Smooth muscle cell (in vitro differentiated cells): Measurements from ENCODE around the gene CGA. TPM values are rescaled to one million over a fixed set of nuclear protein-coding genes. Genes with fewer than 3 reads are reported as not detected.
"Not testable (repeated sequence)": the region's sequence is repeated elsewhere in the genome, so short reads cannot be mapped to it uniquely, and the experiment has no call there.

Source experiments
- DNase-seq: peaks from one replicate; lab custom pipeline; 2025; ENCODE audit not compliant: unreplicated experiment; lab: John Stamatoyannopoulos, UW
- H2AFZ ChIP-seq: fragments of 200-600 bp; sonication (generic); 2 replicates; pipeline ENCODE4 v1.6.0; 2016; ENCODE audit warnings: antibody characterized with exemption, low read depth, mild to moderate bottlenecking
- H3F3A ChIP-seq: fragments of 200-600 bp; sonication (generic); 2 replicates; pipeline ENCODE4 v1.6.0; 2017; ENCODE audit warnings: antibody characterized with exemption, low read depth
- H3K27ac ChIP-seq: fragments of 200-600 bp; sonication (generic); 2 replicates; pipeline ENCODE4 v1.5.1; 2016; ENCODE audit warnings: low read depth, mild to moderate bottlenecking
- H3K27me3 ChIP-seq: fragments of 200-600 bp; sonication (generic); 2 replicates; pipeline ENCODE4 v1.6.1; 2016; ENCODE audit warnings: low read depth, mild to moderate bottlenecking
- H3K36me3 ChIP-seq: fragments of 200-600 bp; sonication (generic); 2 replicates; pipeline ENCODE4 v1.5.1; 2016; ENCODE audit warnings: low read depth
- H3K4me1 ChIP-seq: fragments of 200-600 bp; sonication (generic); 2 replicates; pipeline ENCODE4 v1.5.1; 2016; ENCODE audit warnings: low read depth
- H3K4me2 ChIP-seq: fragments of 200-600 bp; sonication (generic); 2 replicates; pipeline ENCODE4 v1.6.0; 2016; ENCODE audit warnings: mild to moderate bottlenecking
- H3K4me3 ChIP-seq: fragments of 200-600 bp; sonication (generic); 2 replicates; pipeline ENCODE4 v1.5.1; 2016; ENCODE audit warnings: mild to moderate bottlenecking
- H3K79me2 ChIP-seq: fragments of 200-600 bp; sonication (generic); 2 replicates; pipeline ENCODE4 v1.6.0; 2016; ENCODE audit warnings: low read depth, mild to moderate bottlenecking
- H3K9ac ChIP-seq: fragments of 200-600 bp; sonication (generic); 2 replicates; pipeline ENCODE4 v1.6.0; 2016; ENCODE audit warnings: low read depth
- H3K9me3 ChIP-seq: fragments of 200-600 bp; sonication (generic); replicated peaks from 2 replicates; pipeline ENCODE4 v1.5.1; 2016; ENCODE audit warnings: low read depth
- H4K20me1 ChIP-seq: fragments of 200-600 bp; sonication (generic); 2 replicates; pipeline ENCODE4 v1.6.0; 2016; ENCODE audit warnings: low read depth
- WGBS: methylation state at CpG from one replicate; pipeline ENCODE4 v1.1.7; 2016; ENCODE audit warnings: low lambda C conversion rate; 5-methylcytosine and 5-hydroxymethylcytosine counted together
- polyA plus RNA-seq: library from polyadenylated mRNA; unstranded; fragments of >200 nt; fragmentation: Nextera tagmentation; extraction: Ambion mirVana; gene quantifications from 2 replicates; pipeline ENCODE4 v1.2.1, GENCODE V29; 2016
- total RNA-seq: library from RNA; depleted of rRNA; stranded (reverse); fragments of >200 nt; gene quantifications from 2 replicates; pipeline ENCODE4 v1.2.3, GENCODE V29; 2014
- TF ChIP-seq, protein P1 (sequence below): fragments of 200-600 bp; sonication (generic); IDR thresholded peaks from 2 replicates; pipeline ENCODE4 v1.5.1; 2017; ENCODE audit warnings: borderline replicate concordance, mild to moderate bottlenecking, antibody characterized with exemption; ENCODE audit not compliant: insufficient read depth, poor library complexity, severe bottlenecking

The CGA gene
- total RNA-seq (2.8 and 5.5 TPM in 2 replicates), polyA plus RNA-seq (0.30 and 1.4 TPM in 2 replicates)

DNA sequence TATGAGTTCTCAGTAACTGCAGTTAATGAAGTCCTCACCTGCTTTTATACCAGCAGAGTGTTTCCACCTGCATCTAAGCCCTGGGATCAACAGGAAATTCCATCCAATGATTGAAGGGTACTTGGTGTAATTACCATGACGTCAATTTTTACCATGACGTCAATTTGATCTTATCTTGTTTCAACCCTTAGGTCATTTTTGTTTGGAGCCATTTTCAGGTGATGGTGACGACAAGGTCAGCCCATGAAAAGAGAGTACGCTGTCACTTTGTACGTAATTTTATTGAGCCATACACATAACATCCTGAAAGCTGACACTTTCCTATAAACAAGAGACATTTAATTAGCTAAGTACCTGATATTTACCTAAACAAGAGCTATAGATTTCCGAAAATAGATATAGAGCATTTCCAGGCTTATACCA lies at the start of gene CGA:
CGA (minus strand) TSS at position 20 of the 423 bp plus-strand sequence. CDS start 6,906 bp downstream, outside the sequence.
- H3F3A ChIP-seq = no peaks in the 10 kb centered on the region
- H3K36me3 ChIP-seq = no peaks in the 10 kb centered on the region
- no peaks in the 10 kb centered on the region for H3K27me3 ChIP-seq
- no peak within 1 kb of the TSS for H3K27ac ChIP-seq
- H3K4me1 ChIP-seq = no peaks in the 10 kb centered on the region
- no peaks in the 10 kb centered on the region for H4K20me1 ChIP-seq
- 60% methylated on average over 6 of the region's 6 CpGs for WGBS
- no peaks in the 10 kb centered on the region for H3K9me3 ChIP-seq
- H3K4me2 ChIP-seq = no peak within 1 kb of the TSS
- DNase-seq = no peak
- H3K79me2 ChIP-seq = no peaks in the 10 kb centered on the region
- no peak within 1 kb of the TSS for H3K4me3 ChIP-seq
- H2AFZ ChIP-seq = no peak within 1 kb of the TSS
- no peak within 1 kb of the TSS for H3K9ac ChIP-seq
- TF ChIP-seq, protein P1, sequence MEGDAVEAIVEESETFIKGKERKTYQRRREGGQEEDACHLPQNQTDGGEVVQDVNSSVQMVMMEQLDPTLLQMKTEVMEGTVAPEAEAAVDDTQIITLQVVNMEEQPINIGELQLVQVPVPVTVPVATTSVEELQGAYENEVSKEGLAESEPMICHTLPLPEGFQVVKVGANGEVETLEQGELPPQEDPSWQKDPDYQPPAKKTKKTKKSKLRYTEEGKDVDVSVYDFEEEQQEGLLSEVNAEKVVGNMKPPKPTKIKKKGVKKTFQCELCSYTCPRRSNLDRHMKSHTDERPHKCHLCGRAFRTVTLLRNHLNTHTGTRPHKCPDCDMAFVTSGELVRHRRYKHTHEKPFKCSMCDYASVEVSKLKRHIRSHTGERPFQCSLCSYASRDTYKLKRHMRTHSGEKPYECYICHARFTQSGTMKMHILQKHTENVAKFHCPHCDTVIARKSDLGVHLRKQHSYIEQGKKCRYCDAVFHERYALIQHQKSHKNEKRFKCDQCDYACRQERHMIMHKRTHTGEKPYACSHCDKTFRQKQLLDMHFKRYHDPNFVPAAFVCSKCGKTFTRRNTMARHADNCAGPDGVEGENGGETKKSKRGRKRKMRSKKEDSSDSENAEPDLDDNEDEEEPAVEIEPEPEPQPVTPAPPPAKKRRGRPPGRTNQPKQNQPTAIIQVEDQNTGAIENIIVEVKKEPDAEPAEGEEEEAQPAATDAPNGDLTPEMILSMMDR = no peak

- H3K4me3 ChIP-seq, H3K79me2 ChIP-seq, DNase-seq, H3K9ac ChIP-seq, H2AFZ ChIP-seq, H3K36me3 ChIP-seq, H3K4me1 ChIP-seq, H4K20me1 ChIP-seq, H3K4me2 ChIP-seq, H3K9me3 ChIP-seq, H3K27me3 ChIP-seq, H3F3A ChIP-seq, H3K27ac ChIP-seq: not testable (repeated sequence)
- 97% methylated on average over 8 of the region's 8 CpGs for WGBS
These were observed 45.0 kb upstream of the CGA start for GRCh38 chr6:87139927-87140326.

DNA sequence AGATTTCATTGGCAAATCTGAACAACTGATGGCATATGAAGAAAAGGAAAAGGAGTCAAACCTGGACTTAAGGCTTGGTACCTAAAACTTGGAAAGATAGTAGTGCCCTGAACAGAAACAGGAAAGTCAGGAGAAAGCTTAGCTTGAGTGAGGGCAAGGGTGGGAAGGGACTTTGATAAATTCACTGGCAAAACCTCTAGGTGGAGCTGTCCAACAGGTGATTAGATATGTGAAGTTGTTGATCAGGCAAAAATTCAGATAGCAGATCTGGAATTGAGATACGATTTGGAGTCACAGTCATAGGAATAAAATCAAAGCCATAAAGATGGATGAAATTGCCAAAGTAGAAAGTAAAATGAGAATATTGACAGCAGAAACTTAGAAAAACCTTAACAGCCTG lies 44.3 kb upstream of the CGA start:
- Histone ChIP-seq H3K4me2 (no peak overlapping the region), H2AFZ (no peak overlapping the region), H3K79me2 (no peaks in the 10 kb centered on the region), H3K27ac (no peak overlapping the region), H3K36me3 (no peaks in the 10 kb centered on the region), H3K9ac (no peak overlapping the region), H3K9me3 (no peaks in the 10 kb centered on the region), H3F3A (no peaks in the 10 kb centered on the region), H3K4me1 (no peaks in the 10 kb centered on the region), H4K20me1 (no peaks in the 10 kb centered on the region), H3K4me3 (no peak overlapping the region), H3K27me3 (no peaks in the 10 kb centered on the region)
- TF ChIP-seq, protein P1 = peak; percentile 43
- WGBS = 77% methylated on average over 1 of the region's 1 CpG
- DNase-seq = no peak

DNA sequence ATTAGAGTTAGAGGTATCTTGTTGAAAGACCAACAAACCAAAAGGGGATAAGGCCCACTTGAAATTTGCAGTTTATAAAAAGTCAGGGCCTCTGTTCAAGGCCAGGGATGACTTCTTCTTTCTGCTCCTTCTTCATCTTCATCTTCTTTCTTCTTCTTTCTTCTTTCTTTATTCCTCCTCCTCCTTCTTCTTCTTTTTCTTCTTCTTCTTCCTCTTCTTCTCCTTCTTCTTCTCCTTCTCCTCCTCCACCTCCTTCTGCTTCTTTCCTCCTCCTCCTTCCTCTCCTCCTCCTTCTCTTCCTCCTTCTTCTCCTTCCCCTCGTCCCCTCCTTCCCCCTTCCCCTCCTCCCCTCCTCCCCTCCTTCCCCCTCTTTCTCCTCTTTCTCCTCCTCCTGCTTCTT lies 42.1 kb upstream of the CGA start:
- TF ChIP-seq, protein P1 = no peak
- Histone ChIP-seq H4K20me1 (no peaks in the 10 kb centered on the region), H3K9ac (no peak overlapping the region), H3K4me2 (no peak overlapping the region), H3K4me1 (no peaks in the 10 kb centered on the region), H3F3A (no peaks in the 10 kb centered on the region), H3K27ac (no peak overlapping the region), H3K36me3 (no peaks in the 10 kb centered on the region), H3K27me3 (no peaks in the 10 kb centered on the region), H3K9me3 (no peaks in the 10 kb centered on the region), H2AFZ (no peak overlapping the region), H3K79me2 (no peaks in the 10 kb centered on the region), H3K4me3 (no peak overlapping the region)
- DNase-seq = no peak
- no CpG with 5 or more reads among the region's 1 CpG for WGBS
